Activated CD4-positive, alpha-beta T cell treated with anti-CD3 and anti-CD28 coated beads, Interleukin-2, amount 10 ng/mL, durations not matched to agents 24 days and 14 days (primary cell): ENCODE results near the gene NTM. TPM values are rescaled to one million over a fixed set of nuclear protein-coding genes. Genes with fewer than 3 reads are reported as not detected.

Experiments
- DNase-seq: peaks from one replicate; pipeline ENCODE4 v3.0.0; 2022
- H3K27ac Mint-ChIP-seq: one replicate; pipeline ENCODE4 v1.8.0; 2022; ENCODE audit warnings: mild to moderate bottlenecking, mixed read lengths
- H3K27me3 Mint-ChIP-seq: one replicate; pipeline ENCODE4 v1.8.0; 2022; ENCODE audit warnings: mixed read lengths
- H3K36me3 Mint-ChIP-seq: one replicate; pipeline ENCODE4 v1.8.0; 2022; ENCODE audit warnings: low read depth, mild to moderate bottlenecking, mixed read lengths
- H3K4me1 Mint-ChIP-seq: one replicate; pipeline ENCODE4 v1.8.0; 2021; ENCODE audit warnings: mixed read lengths
- H3K4me3 Mint-ChIP-seq: one replicate; pipeline ENCODE4 v1.8.0; 2022; ENCODE audit warnings: mild to moderate bottlenecking, moderate library complexity, mixed read lengths
- H3K9me3 Mint-ChIP-seq: one replicate; pipeline ENCODE4 v1.8.0; 2021; ENCODE audit warnings: mixed read lengths
- intact Hi-C: fragments of 100-400 bp; cut with micrococcal nuclease; formaldehyde crosslinking; loops from one replicate; pipeline ENCODE4 v1.15.1; 2023
- total RNA-seq: library from RNA; stranded (reverse); gene quantifications from 2 replicates; pipeline ENCODE4 v1.2.3, GENCODE V29; 2022

NTM gene
- total RNA-seq, 1 donor from 2014 or later: not detected

GRCh38 chr11:131896978-131897615 lies 526.7 kb downstream of the NTM start:
- H3K4me3 Mint-ChIP-seq: no peak overlapping the region
- no peaks in the 10 kb centered on the region for H3K9me3 Mint-ChIP-seq
- intact Hi-C loops: no loop called here
- no peaks in the 10 kb centered on the region for H3K4me1 Mint-ChIP-seq
- H3K27ac Mint-ChIP-seq: no peak overlapping the region
- DNase-seq: no peak
- no peaks in the 10 kb centered on the region for H3K27me3 Mint-ChIP-seq
- H3K36me3 Mint-ChIP-seq: no peaks in the 10 kb centered on the region

DNA sequence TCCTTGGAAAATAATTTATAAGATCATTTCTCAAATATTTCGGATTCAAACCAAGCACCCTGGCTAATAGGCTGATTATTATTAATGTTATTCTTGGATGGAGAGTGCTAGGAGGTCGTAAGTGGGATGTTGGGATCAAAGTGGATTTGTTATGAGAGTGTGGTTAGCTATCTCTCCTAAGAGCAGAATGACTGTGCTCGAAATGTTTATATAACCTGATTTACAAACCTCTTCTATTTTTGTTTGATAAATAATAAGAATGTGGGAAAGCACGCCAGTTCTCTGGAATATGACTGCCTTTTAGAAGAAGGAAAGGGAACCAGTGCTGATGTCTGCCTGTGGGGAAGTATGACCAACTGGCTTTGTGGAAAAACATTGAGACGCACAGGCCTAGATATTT lies 527.5 kb downstream of the NTM start:
- intact Hi-C loops: no loop called here
- no peak overlapping the region for H3K4me3 Mint-ChIP-seq
- no peak for DNase-seq
- H3K27ac Mint-ChIP-seq: no peak overlapping the region
- H3K4me1 Mint-ChIP-seq: no peaks in the 10 kb centered on the region
- no peaks in the 10 kb centered on the region for H3K9me3 Mint-ChIP-seq
- no peaks in the 10 kb centered on the region for H3K27me3 Mint-ChIP-seq
- H3K36me3 Mint-ChIP-seq: no peaks in the 10 kb centered on the region

DNA sequence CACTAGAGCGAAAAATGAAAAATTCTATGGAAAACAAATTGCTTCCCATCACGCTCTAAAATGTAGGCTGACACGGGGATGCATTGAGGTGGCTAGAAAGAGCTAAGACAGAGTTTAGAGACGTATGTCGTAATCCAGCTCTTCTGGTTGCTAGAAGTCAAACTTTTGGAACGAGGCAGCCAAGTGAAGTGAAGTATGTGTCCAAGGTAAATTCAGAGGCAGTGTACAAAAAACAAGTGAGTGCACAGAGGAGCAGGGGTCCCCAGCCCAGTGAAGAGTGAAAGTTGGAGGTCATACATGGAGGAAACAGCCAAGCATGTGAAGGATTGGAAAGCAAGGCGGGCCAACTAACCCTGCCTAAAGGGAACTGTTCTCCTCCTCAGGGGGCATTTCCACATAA lies 528.5 kb downstream of the NTM start:
- Mint-ChIP-seq H3K36me3 (no peaks in the 10 kb centered on the region), H3K9me3 (no peaks in the 10 kb centered on the region)
- intact Hi-C loops: no loop called here

DNA sequence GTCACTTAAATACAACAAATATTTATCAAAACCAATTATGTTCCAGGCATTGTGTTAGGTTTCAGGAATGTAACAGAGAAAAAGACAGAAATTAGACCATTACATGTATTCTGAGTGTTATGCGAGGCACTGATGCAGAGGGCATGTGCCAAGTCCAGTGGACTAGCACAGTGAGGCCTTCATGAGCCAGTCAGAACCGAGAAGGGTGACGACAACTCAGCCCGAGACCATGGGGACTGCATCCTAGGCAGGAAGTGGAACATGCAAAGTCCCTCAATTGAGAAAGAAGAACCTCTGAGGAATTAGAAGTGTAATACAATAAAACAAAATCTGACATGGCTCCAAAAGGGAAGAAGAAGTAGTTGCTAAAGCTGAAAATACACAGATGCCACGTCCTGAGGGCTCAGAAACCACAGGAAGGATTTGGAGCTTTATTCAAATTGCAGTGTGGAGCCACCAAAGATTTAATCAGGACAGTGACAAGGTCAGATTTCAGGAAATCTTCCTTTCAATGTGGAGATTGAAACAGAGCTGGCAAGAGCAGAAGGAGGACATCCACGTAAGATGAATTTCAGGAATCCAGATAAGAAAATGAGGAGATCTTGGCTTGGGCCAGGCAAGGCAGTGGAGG lies 529.6 kb downstream of the NTM start:
- intact Hi-C loops: no loop called here
- Mint-ChIP-seq H3K27ac (no peak overlapping the region), H3K9me3 (no peaks in the 10 kb centered on the region), H3K4me1 (no peaks in the 10 kb centered on the region), H3K36me3 (no peaks in the 10 kb centered on the region), H3K4me3 (no peak overlapping the region), H3K27me3 (no peaks in the 10 kb centered on the region)
- DNase-seq: no peak

More for the DNA sequence above, 528.5 kb downstream of the NTM start:
- Mint-ChIP-seq H3K4me1 (no peaks in the 10 kb centered on the region), H3K27me3 (no peaks in the 10 kb centered on the region), H3K4me3 (no peak overlapping the region), H3K27ac (no peak overlapping the region)
- no peak for DNase-seq

GRCh38 chr11:131902421-131902820 lies 532.0 kb downstream of the NTM start:
- Mint-ChIP-seq H3K4me3 (no peak overlapping the region), H3K4me1 (no peaks in the 10 kb centered on the region), H3K27me3 (no peaks in the 10 kb centered on the region), H3K36me3 (no peaks in the 10 kb centered on the region), H3K9me3 (no peaks in the 10 kb centered on the region), H3K27ac (no peak overlapping the region)
- no peak for DNase-seq
- intact Hi-C loops: no loop called here

- no peaks in the 10 kb centered on the region for H3K9me3 Mint-ChIP-seq
- no peak for DNase-seq
- H3K4me3 Mint-ChIP-seq: no peak overlapping the region
- no peaks in the 10 kb centered on the region for H3K27me3 Mint-ChIP-seq
- H3K4me1 Mint-ChIP-seq: no peaks in the 10 kb centered on the region
- H3K36me3 Mint-ChIP-seq: no peaks in the 10 kb centered on the region
- H3K27ac Mint-ChIP-seq: no peak overlapping the region
- intact Hi-C loops: no loop called here
These were observed 532.7 kb downstream of the NTM start for GRCh38 chr11:131903074-131903473.

GRCh38 chr11:131904756-131905155 lies 534.3 kb downstream of the NTM start:
- no peak overlapping the region for H3K4me3 Mint-ChIP-seq
- DNase-seq: no peak
- H3K27ac Mint-ChIP-seq: no peak overlapping the region
- no peaks in the 10 kb centered on the region for H3K4me1 Mint-ChIP-seq
- H3K27me3 Mint-ChIP-seq: peaks cover 11% of the 10 kb centered on the region
- H3K36me3 Mint-ChIP-seq: no peaks in the 10 kb centered on the region
- intact Hi-C loops: no loop called here
- H3K9me3 Mint-ChIP-seq: no peaks in the 10 kb centered on the region

- Mint-ChIP-seq H3K36me3 (no peaks in the 10 kb centered on the region), H3K27me3 (peaks cover 26% of the 10 kb centered on the region), H3K4me3 (no peak overlapping the region), H3K27ac (no peak overlapping the region), H3K4me1 (no peaks in the 10 kb centered on the region), H3K9me3 (no peaks in the 10 kb centered on the region)
- intact Hi-C loops: no loop called here
- DNase-seq: no peak
These were observed 536.5 kb downstream of the NTM start for GRCh38 chr11:131906963-131907362.

DNA sequence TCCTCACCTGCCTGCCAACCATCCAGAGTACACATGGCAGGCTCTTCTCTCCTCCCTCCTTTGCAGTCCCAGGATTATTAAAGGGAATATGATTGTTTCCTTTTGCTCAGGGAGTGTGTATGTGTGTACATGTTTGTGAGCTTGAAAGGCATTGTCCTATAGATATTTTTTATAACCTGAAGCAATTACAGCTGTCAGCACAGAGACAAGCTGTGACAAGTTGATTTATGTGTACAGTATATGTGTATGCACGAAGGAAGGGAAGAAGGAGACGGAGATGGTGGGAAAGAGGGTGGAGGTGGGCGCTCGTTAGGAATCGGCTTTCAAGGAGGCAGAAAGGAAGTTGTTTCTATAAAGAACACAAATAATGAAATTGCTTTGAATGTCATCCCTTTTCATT lies 537.0 kb downstream of the NTM start:
- DNase-seq: no peak
- Mint-ChIP-seq H3K27ac (no peak overlapping the region), H3K4me3 (no peak overlapping the region), H3K4me1 (no peaks in the 10 kb centered on the region), H3K9me3 (no peaks in the 10 kb centered on the region), H3K27me3 (peaks cover 30% of the 10 kb centered on the region), H3K36me3 (no peaks in the 10 kb centered on the region)
- intact Hi-C loops: no loop called here

DNA sequence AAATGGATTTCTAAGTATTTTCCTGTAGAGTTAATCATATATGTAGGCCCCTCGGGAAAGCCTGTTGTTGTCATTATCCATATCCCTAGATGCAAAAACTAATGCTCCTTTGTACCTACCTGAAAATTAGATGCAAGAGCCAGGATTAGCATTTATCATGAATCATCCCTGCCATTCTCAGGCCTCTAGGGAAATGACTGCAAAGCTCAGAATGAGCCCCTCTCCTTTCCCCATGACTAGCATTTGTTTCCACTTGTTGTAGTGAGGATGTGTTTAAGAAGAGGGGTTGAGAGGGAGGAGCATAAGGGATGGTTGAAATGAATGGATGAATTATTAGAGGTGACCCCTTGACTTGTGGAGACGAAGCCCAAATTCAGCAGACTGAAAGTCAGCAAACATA lies 537.9 kb downstream of the NTM start:
- Mint-ChIP-seq H3K4me1 (no peaks in the 10 kb centered on the region), H3K36me3 (no peaks in the 10 kb centered on the region), H3K27ac (no peak overlapping the region), H3K27me3 (peaks cover 34% of the 10 kb centered on the region), H3K9me3 (no peaks in the 10 kb centered on the region), H3K4me3 (no peak overlapping the region)
- intact Hi-C loops: no loop called here
- no peak for DNase-seq

DNA sequence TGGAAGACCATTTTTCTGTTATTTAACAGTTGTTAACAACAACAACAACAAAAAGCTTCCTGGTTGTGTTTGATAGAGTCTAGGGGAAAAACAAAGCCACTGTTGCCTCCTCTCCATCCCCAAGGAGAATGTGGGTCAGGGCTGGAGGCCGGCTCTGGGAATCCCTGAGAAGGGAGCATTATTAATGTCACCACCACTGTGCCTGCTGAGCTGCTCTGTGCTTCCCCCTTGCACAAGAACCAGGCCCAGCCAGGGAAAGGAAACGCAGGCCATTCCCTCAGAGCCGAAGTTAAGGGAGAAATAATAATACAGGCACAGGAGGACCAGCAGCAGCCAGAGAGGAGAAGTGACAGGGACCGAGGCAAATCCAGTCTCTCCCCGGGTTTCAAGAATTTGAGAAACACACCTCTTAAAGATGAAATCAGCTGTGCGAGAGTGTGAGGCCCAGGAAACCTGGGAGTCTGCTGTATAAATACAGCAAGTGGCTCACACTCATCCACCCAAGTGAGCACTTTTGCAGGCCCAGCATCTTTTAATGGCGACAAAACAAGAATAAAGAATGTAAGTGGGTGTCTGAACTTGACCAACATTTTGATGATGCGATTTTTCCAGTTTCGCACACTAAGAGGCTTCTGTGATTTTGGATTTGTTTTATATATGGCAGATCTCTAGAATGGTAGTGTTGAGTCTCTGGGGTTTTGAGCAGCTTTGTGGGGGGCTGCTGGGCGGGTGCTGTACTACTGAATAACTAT lies 539.2 kb downstream of the NTM start:
- Mint-ChIP-seq H3K36me3 (no peaks in the 10 kb centered on the region), H3K4me3 (no peak overlapping the region), H3K27ac (no peak overlapping the region), H3K9me3 (no peaks in the 10 kb centered on the region), H3K4me1 (no peaks in the 10 kb centered on the region), H3K27me3 (peaks cover 34% of the 10 kb centered on the region)
- intact Hi-C loops: no loop called here
- no peak for DNase-seq

GRCh38 chr11:131910178-131910522 lies 539.7 kb downstream of the NTM start:
- Mint-ChIP-seq H3K36me3 (no peaks in the 10 kb centered on the region), H3K4me1 (no peaks in the 10 kb centered on the region)

DNA sequence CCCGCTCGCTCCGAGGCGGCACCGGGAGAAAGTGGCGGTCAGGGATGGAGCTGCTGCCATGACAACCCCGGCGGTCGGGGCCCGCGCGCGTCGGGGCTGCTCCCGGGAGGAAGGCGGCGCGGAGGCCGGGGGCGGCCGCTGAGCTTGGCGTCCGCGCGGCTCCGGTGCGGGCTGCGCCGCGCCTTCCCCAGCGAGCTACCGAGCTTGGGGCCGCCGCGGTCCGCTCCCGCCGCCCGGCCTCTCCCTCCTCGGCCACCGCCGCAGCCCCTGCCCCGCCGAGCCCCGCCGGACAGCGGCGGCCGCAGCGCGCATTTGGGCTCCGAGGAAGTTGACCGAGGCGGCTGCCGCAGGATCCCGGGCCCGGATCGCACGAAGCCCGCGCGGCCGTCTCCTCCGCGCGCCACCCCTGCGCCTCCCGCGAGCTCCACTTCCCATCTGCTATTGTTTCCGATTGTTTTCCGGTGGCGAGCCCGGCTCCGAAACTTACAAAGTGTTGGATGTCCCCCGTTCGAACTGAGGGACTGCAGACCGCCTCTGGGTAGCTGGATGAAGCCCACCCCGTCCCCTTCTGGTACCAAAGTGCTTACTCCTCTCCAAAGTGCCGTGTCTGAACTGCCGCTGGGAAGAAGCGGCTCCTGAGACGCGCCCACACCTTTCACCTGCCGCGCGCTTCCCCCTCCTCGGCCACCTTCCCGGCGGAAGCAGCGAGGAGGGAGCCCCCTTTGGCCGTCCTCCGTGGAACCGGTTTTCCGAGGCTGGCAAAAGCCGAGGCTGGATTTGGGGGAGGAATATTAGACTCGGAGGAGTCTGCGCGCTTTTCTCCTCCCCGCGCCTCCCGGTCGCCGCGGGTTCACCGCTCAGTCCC lies 540.3 kb downstream of the NTM start:
- Mint-ChIP-seq H3K36me3 (no peaks in the 10 kb centered on the region), H3K27ac (no peak overlapping the region), H3K4me1 (no peaks in the 10 kb centered on the region), H3K27me3 (peaks cover 34% of the 10 kb centered on the region), H3K4me3 (no peak overlapping the region), H3K9me3 (no peaks in the 10 kb centered on the region)
- intact Hi-C loops: no loop called here
- DNase-seq: no peak

More at GRCh38 chr11:131910178-131910522, 539.7 kb downstream of the NTM start:
- Mint-ChIP-seq H3K27ac (no peak overlapping the region), H3K27me3 (peaks cover 34% of the 10 kb centered on the region), H3K4me3 (no peak overlapping the region), H3K9me3 (no peaks in the 10 kb centered on the region)
- DNase-seq: no peak
- intact Hi-C loops: no loop called here
